GM21526 (cell line): ENCODE data around the gene CDC16.
"Not testable (repeated sequence)": the region's sequence is repeated elsewhere in the genome, so short reads cannot be mapped to it uniquely, and the experiment has no call there.

ENCODE experiments used
- ATAC-seq: cut with Tn5 transposase; IDR thresholded peaks from one replicate; pipeline ENCODE4 v1.9.1; 2021; ENCODE audit warnings: moderate library complexity; ENCODE audit not compliant: unreplicated experiment, low FRiP score

Gene CDC16

GRCh38 chr13:114234645-114235421 is at the start of gene CDC16:
TSS of gene CDC16 (plus strand) at chr13:114234897. CDS start at chr13:114235085, 188 bp downstream.
- ATAC-seq = peak; percentile 83

DNA sequence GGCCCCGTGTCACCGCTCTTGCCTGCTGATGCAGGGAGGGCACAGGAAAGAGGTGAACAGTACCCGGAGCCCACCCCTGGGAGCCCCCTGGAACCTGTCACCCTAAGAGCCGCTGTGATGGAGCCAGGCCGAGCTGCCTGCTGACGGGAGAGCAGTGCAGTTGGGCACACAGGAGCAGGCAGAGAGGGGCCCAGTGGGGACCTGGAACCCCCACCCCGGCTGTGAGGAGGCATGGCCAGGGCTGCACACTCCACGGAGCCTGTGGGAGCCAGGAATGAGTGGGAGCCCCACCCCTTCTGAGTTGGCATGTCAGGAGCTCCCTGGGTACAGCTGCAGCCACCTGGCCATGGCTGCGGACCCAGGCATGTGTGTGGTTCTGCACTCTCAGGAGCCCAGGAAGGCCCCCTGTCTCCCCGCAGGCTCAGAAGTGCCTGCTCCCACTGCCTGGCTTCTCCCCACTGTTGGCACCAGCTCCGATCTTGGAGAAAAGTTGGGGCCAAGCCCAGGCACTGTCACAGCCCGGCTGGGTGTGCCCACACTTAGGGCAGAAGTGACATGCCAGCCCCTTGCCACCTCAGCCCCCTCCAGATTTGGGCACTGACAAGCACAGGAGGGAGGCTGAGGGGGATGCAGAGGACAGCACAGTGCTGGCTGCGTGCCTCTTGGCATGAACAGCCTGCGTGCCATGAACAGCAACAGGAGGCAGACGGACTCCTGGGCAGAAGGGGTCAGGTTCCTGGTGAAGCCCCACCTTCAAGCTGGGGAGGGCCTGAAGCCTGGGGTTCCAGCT is 49.3 kb upstream of the CDC16 start:
- ATAC-seq = no peak

- ATAC-seq = no peak
Measured at GRCh38 chr13:114194853-114195252, 39.8 kb upstream of the CDC16 start.

- ATAC-seq = no peak
Measured at GRCh38 chr13:114196629-114197028, 38.1 kb upstream of the CDC16 start.

GRCh38 chr13:114198556-114198955 is 36.1 kb upstream of the CDC16 start:
- no peak for ATAC-seq

DNA sequence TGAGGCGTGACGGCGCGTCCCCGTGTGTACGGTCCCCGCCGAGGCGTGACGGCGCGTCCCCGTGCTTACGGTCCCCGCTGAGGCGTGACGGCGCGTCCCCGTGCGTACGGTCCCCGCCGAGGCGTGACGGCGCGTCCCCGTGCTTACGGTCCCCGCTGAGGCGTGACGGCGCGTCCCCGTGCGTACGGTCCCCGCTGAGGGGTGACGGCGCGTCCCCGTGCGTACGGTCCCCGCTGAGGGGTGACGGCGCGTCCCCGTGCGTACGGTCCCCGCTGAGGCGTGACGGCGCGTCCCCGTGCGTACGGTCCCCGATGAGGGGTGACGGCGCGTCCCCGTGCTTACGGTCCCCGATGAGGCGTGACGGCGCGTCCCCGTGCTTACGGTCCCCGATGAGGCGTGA is 35.2 kb upstream of the CDC16 start:
- ATAC-seq = not testable (repeated sequence)

GRCh38 chr13:114199954-114200353 is 34.7 kb upstream of the CDC16 start:
- ATAC-seq = no peak

- no peak for ATAC-seq
Measured at GRCh38 chr13:114200399-114200911, 34.2 kb upstream of the CDC16 start.

DNA sequence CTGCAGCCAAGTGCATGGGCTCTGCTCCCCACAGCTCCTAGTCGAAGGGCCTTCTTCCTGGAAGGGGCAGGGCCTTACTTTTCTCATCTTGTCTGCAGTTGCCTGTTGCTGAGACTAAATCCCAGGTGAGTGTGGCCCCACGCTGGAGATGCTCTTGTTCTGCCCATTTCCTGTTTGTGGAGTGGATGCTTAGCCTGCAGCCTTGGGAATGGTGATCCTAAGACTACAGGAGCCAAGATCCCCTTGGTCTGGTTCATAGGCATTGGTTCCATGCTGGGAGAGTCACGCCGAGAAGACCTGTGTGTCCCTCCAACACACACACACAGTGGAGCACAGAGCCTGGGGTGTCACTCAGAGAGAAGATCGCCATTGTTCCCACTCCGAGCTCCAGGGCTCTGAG is 32.1 kb upstream of the CDC16 start:
- no peak for ATAC-seq

DNA sequence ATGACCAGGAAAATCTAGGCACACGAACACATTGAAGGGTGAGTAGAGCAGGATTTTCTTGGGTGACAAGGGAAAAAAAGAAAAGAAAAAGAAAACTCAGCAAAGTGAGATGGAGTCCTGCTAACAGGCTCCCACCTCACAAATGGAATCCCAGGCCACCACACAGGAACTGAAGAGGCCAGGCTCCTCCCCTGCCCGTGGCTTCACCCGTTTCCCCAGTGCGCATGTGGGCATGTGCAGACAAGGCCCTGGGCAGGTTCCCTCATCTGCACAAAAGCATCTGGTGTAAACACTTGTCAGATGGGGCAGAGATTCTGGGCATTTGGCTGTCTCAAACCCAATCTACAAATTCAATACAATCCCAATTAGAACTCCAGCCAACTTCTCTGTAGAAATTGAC is 31.2 kb upstream of the CDC16 start:
- no peak for ATAC-seq

DNA sequence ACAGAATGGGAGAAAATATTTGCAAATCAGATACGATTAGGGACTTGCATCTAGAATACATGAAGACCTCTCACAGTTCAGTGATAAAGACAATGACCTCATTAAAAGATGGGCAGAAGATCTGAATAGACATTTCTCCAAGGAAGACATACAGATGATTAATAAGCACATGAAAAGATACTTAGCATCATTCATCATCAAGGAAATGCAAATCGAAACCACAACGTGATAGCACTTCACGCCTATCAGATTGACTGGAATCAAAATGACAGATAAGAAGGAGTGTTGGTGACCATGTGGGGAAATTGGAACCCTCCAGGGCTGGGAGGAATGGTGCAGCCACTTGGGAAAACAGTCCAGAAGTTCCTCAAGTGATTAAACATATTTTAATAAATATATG is 29.8 kb upstream of the CDC16 start:
- ATAC-seq = no peak

- no peak for ATAC-seq
Measured at GRCh38 chr13:114208134-114208533, 26.6 kb upstream of the CDC16 start.

DNA sequence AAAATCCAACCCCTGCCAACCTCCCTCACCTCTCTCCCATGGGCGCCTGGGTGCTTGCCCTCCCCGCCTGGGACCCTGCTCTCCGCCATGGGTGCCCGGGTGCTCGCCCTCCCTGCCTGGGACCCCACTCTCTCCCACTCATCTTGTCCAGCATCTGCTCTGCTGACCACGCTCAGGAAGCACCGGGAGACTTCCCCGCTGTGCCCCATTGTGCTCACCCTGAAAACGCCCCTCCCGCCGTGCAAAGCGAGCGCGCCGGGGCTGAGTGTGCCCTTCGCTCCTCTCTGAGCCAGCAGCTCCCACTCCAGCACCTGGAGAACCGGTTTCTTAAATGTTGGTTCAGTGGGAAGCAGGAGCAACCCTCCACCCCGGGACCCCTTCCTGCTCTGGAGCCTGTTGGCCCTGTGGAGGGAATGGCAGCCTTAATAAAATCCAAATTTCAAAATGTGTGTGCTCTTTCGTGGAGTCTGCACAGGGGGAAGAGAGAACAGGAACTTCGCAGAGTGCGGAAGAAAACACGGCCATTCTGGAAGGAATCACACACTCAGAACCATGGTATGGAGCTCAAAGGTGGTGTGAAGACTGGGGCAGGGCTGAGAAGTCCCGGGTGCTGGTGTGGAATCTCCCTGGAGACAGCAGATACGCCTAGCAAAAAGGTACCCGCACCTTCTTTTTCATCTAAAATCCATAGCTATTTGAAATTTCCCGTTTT is 23.1 kb upstream of the CDC16 start:
- ATAC-seq = no peak

GRCh38 chr13:114212158-114212495 is 22.6 kb upstream of the CDC16 start:
- no peak for ATAC-seq

DNA sequence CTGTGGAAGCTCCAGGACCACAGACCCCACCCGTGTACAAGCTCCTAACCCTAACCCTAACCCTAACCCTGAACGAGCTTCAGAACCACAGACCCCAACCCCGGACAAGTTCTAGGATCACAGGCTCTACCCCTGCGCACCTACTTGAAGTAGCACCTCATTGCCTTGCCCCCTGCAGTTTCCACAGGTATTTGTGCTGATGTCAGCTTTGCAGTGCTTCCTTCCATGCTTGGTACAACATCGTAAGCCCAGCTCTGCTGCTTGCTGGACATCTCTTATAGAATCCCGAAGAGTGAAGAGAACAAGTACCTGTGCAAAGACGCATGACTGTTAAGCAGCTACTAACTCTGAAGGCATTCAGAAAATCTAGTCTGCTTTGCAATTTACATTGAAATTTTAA is 20.7 kb upstream of the CDC16 start:
- ATAC-seq = no peak

GRCh38 chr13:114219392-114219791 is 15.3 kb upstream of the CDC16 start:
- no peak for ATAC-seq

- no peak for ATAC-seq
Measured at GRCh38 chr13:114222461-114222968, 12.2 kb upstream of the CDC16 start.

DNA sequence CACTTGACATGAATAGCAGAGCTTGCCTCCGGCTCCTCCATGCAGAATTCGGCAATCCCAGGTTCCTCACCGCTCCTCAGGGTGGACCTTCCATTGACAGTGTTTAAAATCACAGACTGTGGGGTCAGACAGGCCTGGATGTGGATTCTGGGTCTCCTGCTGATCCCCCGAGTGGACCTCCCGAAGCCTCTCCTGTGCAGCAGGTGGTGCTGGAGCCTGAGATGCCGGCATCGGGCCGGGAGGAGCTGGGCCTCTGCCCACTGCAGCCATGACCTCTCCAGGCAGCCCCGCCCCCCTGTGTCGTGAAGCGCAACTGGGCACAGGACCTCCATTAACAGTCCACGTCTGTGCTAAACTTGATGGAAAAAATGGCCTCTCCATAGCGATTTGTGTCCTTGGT is 10.5 kb upstream of the CDC16 start:
- no peak for ATAC-seq

- no peak for ATAC-seq
Measured at GRCh38 chr13:114225610-114226009, 9.1 kb upstream of the CDC16 start.

- ATAC-seq = no peak
Measured at GRCh38 chr13:114226088-114226487, 8.6 kb upstream of the CDC16 start.
